GM23338 (cell line): ENCODE results near the gene NUP214. TPM values are rescaled to one million over a fixed set of nuclear protein-coding genes. Genes with fewer than 3 reads are reported as not detected.

Experiments used
- ATAC-seq: fragments of 200-7000 bp; cut with Tn5 transposase; 3 replicates; pipeline ENCODE4 v1.9.1; 2020
- DNase-seq: peaks from one replicate; pipeline ENCODE4 v3.0.0-alpha.2; 2015; ENCODE audit warnings: low spot score
- H2AFZ ChIP-seq: fragments of 200-600 bp; sonication (generic); 2 replicates; pipeline ENCODE4 v1.8.0; 2016; ENCODE audit warnings: antibody characterized with exemption, mild to moderate bottlenecking, moderate library complexity
- H3F3A ChIP-seq: fragments of 200-600 bp; sonication (generic); replicated peaks from 2 replicates; pipeline ENCODE4 v1.8.0; 2017; ENCODE audit warnings: antibody characterized with exemption, mixed run types, low read depth
- H3K27ac ChIP-seq: fragments of 200-600 bp; sonication (generic); 2 replicates; pipeline ENCODE4 v1.6.1; 2016; ENCODE audit warnings: low read depth
- H3K27me3 ChIP-seq: fragments of 200-600 bp; sonication (generic); 2 replicates; pipeline ENCODE4 v1.8.0; 2016; ENCODE audit warnings: mild to moderate bottlenecking, mixed run types, moderate library complexity; ENCODE audit not compliant: insufficient read depth
- H3K36me3 ChIP-seq: fragments of 200-600 bp; sonication (generic); 2 replicates; pipeline ENCODE4 v1.8.0; 2016; ENCODE audit warnings: mild to moderate bottlenecking; ENCODE audit not compliant: insufficient read depth
- H3K4me1 ChIP-seq: fragments of 200-600 bp; sonication (generic); 2 replicates; pipeline ENCODE4 v1.8.0; 2016; ENCODE audit warnings: mild to moderate bottlenecking, moderate library complexity; ENCODE audit not compliant: insufficient read depth
- H3K4me2 ChIP-seq: fragments of 200-600 bp; sonication (generic); 2 replicates; pipeline ENCODE4 v1.7.1; 2017; ENCODE audit warnings: mixed run types
- H3K4me3 ChIP-seq: fragments of 200-600 bp; sonication (generic); 2 replicates; pipeline ENCODE4 v1.6.1; 2016; ENCODE audit warnings: mixed run types
- H3K79me2 ChIP-seq: fragments of 200-600 bp; sonication (generic); replicated peaks from 2 replicates; pipeline ENCODE4 v1.8.0; 2017; ENCODE audit warnings: mild to moderate bottlenecking; ENCODE audit not compliant: insufficient read depth
- H3K9me2 ChIP-seq: fragments of 200-600 bp; sonication (generic); 2 replicates; pipeline ENCODE4 v1.8.0; 2017; ENCODE audit not compliant: insufficient read depth
- H4K20me1 ChIP-seq: fragments of 200-600 bp; sonication (generic); replicated peaks from 2 replicates; pipeline ENCODE4 v1.8.0; 2017; ENCODE audit warnings: mild to moderate bottlenecking; ENCODE audit not compliant: insufficient read depth
- H3K27ac Mint-ChIP-seq: 2 replicates; pipeline ENCODE4 v1.8.0; 2020; ENCODE audit warnings: inconsistent platforms, mild to moderate bottlenecking, moderate library complexity, mixed read lengths
- H3K27me3 Mint-ChIP-seq: 3 replicates; pipeline ENCODE4 v1.8.0; 2022; ENCODE audit warnings: low read depth, mild to moderate bottlenecking, moderate library complexity, mixed read lengths, inconsistent platforms; ENCODE audit not compliant: insufficient read depth, poor library complexity
- H3K36me3 Mint-ChIP-seq: 3 replicates; pipeline ENCODE4 v1.8.0; 2021; ENCODE audit warnings: low read depth, mild to moderate bottlenecking, inconsistent platforms, moderate library complexity, mixed read lengths
- H3K4me1 Mint-ChIP-seq: 3 replicates; pipeline ENCODE4 v1.8.0; 2020; ENCODE audit warnings: mild to moderate bottlenecking, inconsistent platforms, mixed read lengths
- H3K4me3 Mint-ChIP-seq: 3 replicates; pipeline ENCODE4 v1.8.0; 2021; ENCODE audit warnings: moderate library complexity, mild to moderate bottlenecking, inconsistent platforms, mixed read lengths
- H3K9me3 Mint-ChIP-seq: 3 replicates; pipeline ENCODE4 v1.8.0; 2020; ENCODE audit warnings: moderate library complexity, mild to moderate bottlenecking, inconsistent platforms, mixed read lengths
- EZH2 ChIP-seq: fragments of 200-600 bp; sonication (generic); IDR thresholded peaks from one replicate; pipeline ENCODE4 v1.8.0; 2017; ENCODE audit warnings: antibody characterized with exemption, mild to moderate bottlenecking, low read depth; ENCODE audit not compliant: unreplicated experiment
- POLR2AphosphoS5 ChIP-seq: IDR thresholded peaks from 2 replicates; pipeline ENCODE4 v1.6.1; 2016; ENCODE audit warnings: antibody characterized with exemption, low read depth
- ZNF331 ChIP-seq: fragments of 250-450 bp; sonication (Bioruptor Pico); IDR thresholded peaks from 2 replicates; pipeline ENCODE4 v1.5.0; 2020; ENCODE audit warnings: low read depth, mild to moderate bottlenecking, moderate library complexity
- polyA plus RNA-seq: library from polyadenylated mRNA; unstranded; fragments of >200 nt; fragmentation: Nextera tagmentation; extraction: Ambion mirVana; gene quantifications from 2 replicates; pipeline ENCODE4 v1.2.1, GENCODE V29; 2016
- total RNA-seq: library from RNA; depleted of rRNA; stranded (reverse); fragments of >200 nt; shearing (Covaris generic); gene quantifications from 2 replicates; pipeline ENCODE4 v1.2.3, GENCODE V29; 2014
- TF ChIP-seq, protein P1 (sequence below): fragments of 250-450 bp; sonication (Bioruptor Pico); IDR thresholded peaks from 2 replicates; pipeline ENCODE4 v1.5.0; 2020; ENCODE audit warnings: mild to moderate bottlenecking, moderate library complexity
- TF ChIP-seq, protein P2 (sequence below), 2 experiments: fragments of 200-600 bp in 1 of 2; sonication (generic) in 1 of 2; conservative IDR thresholded peaks; 2 replicates each; pipeline versions ENCODE4 v1.5.1 to v1.6.1; 2016 to 2017; ENCODE audit warnings: antibody characterized with exemption in 2 of 2, low read depth in 2 of 2, mild to moderate bottlenecking in 2 of 2, moderate library complexity in 1 of 2
- TF ChIP-seq, protein P3 (sequence below): IDR thresholded peaks from 2 replicates; pipeline ENCODE4 v1.6.1; 2016; ENCODE audit warnings: antibody characterized with exemption

Gene NUP214
- total and polyA plus RNA-seq, 2 experiments from 2014 or later: 36.0 to 57.0 TPM

DNA sequence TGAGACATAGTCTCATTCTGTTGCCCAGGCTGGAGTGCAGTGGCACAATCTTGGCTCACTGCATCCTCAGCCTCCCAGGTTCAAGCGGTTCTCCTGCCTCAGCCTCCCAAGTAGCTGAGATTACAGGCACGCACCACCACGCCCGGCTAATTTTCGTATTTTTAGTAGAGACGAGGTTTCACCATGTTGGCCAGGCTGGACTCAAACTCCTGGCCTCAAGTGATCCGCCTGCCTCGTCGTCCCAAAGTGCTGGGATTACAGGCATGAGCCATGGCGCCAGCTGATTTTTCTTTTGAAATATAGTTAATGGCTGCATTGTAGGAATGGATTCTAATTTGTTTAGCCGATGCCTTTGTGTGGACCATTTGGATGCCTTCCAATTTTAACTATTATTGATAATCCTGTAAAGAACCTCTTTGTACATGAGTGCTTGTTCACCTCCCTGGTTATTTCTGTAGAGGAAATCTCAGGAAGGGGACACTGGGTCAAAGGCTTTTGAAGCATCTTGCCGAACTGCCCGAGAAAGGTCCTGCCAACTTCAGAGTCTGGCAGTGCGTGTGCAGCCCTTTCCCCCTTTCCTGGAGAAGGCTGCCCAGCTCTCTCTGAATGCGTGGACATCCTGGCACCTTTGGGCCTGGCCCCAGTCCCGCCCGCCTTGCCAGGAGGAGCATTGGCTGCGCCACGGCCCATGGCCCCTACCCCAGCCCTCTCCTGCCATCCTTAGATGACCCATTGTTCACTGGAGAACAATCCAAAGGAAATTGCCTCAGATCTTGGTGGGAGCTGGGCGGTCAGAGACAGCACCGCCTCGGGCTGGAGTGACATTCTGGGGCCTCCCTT, 8.9 kb upstream of the NUP214 start:
- Histone ChIP-seq H2AFZ (no peak overlapping the region), H3K9me2 (no peaks in the 10 kb centered on the region), H4K20me1 (no peaks in the 10 kb centered on the region; the same call in none of the 2 replicates), H3K36me3 (peaks cover 43% of the 10 kb centered on the region), H3K27ac (no peak overlapping the region), H3K27me3 (no peaks in the 10 kb centered on the region), H3F3A (0 out of 2 replicates have a peak, but pooled peaks cover 3% of the 10 kb centered on the region), H3K4me3 (no peak overlapping the region), H3K4me2 (no peak overlapping the region), H3K4me1 (no peaks in the 10 kb centered on the region), H3K79me2 (no peaks in the 10 kb centered on the region)
- no peaks in the 10 kb centered on the region for H3K9me3 Mint-ChIP-seq
- no peak overlapping the region for H3K27ac Mint-ChIP-seq
- peaks cover 86% of the 10 kb centered on the region for H3K36me3 Mint-ChIP-seq
- TF ChIP-seq ZNF331 (CRISPR knock-in tag) (no peak), POLR2AphosphoS5 (no peak), EZH2 (no peak)
- TF ChIP-seq, protein P1, sequence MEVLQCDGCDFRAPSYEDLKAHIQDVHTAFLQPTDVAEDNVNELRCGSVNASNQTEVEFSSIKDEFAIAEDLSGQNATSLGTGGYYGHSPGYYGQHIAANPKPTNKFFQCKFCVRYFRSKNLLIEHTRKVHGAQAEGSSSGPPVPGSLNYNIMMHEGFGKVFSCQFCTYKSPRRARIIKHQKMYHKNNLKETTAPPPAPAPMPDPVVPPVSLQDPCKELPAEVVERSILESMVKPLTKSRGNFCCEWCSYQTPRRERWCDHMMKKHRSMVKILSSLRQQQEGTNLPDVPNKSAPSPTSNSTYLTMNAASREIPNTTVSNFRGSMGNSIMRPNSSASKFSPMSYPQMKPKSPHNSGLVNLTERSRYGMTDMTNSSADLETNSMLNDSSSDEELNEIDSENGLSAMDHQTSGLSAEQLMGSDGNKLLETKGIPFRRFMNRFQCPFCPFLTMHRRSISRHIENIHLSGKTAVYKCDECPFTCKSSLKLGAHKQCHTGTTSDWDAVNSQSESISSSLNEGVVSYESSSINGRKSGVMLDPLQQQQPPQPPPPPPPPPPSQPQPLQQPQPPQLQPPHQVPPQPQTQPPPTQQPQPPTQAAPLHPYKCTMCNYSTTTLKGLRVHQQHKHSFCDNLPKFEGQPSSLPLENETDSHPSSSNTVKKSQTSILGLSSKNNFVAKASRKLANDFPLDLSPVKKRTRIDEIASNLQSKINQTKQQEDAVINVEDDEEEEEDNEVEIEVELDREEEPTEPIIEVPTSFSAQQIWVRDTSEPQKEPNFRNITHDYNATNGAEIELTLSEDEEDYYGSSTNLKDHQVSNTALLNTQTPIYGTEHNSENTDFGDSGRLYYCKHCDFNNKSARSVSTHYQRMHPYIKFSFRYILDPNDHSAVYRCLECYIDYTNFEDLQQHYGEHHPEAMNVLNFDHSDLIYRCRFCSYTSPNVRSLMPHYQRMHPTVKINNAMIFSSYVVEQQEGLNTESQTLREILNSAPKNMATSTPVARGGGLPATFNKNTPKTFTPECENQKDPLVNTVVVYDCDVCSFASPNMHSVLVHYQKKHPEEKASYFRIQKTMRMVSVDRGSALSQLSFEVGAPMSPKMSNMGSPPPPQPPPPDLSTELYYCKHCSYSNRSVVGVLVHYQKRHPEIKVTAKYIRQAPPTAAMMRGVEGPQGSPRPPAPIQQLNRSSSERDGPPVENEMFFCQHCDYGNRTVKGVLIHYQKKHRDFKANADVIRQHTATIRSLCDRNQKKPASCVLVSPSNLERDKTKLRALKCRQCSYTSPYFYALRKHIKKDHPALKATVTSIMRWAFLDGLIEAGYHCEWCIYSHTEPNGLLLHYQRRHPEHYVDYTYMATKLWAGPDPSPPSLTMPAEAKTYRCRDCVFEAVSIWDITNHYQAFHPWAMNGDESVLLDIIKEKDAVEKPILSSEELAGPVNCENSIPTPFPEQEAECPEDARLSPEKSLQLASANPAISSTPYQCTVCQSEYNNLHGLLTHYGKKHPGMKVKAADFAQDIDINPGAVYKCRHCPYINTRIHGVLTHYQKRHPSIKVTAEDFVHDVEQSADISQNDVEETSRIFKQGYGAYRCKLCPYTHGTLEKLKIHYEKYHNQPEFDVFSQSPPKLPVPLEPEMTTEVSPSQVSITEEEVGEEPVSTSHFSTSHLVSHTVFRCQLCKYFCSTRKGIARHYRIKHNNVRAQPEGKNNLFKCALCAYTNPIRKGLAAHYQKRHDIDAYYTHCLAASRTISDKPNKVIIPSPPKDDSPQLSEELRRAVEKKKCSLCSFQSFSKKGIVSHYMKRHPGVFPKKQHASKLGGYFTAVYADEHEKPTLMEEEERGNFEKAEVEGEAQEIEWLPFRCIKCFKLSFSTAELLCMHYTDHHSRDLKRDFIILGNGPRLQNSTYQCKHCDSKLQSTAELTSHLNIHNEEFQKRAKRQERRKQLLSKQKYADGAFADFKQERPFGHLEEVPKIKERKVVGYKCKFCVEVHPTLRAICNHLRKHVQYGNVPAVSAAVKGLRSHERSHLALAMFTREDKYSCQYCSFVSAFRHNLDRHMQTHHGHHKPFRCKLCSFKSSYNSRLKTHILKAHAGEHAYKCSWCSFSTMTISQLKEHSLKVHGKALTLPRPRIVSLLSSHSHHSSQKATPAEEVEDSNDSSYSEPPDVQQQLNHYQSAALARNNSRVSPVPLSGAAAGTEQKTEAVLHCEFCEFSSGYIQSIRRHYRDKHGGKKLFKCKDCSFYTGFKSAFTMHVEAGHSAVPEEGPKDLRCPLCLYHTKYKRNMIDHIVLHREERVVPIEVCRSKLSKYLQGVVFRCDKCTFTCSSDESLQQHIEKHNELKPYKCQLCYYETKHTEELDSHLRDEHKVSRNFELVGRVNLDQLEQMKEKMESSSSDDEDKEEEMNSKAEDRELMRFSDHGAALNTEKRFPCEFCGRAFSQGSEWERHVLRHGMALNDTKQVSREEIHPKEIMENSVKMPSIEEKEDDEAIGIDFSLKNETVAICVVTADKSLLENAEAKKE (CRISPR knock-in tag): no peak
- TF ChIP-seq, protein P2, sequence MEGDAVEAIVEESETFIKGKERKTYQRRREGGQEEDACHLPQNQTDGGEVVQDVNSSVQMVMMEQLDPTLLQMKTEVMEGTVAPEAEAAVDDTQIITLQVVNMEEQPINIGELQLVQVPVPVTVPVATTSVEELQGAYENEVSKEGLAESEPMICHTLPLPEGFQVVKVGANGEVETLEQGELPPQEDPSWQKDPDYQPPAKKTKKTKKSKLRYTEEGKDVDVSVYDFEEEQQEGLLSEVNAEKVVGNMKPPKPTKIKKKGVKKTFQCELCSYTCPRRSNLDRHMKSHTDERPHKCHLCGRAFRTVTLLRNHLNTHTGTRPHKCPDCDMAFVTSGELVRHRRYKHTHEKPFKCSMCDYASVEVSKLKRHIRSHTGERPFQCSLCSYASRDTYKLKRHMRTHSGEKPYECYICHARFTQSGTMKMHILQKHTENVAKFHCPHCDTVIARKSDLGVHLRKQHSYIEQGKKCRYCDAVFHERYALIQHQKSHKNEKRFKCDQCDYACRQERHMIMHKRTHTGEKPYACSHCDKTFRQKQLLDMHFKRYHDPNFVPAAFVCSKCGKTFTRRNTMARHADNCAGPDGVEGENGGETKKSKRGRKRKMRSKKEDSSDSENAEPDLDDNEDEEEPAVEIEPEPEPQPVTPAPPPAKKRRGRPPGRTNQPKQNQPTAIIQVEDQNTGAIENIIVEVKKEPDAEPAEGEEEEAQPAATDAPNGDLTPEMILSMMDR (conservative IDR thresholded peaks at IDR 0.05; ENCODE audit: low read depth in 2 of 2): no peak
- TF ChIP-seq, protein P3, sequence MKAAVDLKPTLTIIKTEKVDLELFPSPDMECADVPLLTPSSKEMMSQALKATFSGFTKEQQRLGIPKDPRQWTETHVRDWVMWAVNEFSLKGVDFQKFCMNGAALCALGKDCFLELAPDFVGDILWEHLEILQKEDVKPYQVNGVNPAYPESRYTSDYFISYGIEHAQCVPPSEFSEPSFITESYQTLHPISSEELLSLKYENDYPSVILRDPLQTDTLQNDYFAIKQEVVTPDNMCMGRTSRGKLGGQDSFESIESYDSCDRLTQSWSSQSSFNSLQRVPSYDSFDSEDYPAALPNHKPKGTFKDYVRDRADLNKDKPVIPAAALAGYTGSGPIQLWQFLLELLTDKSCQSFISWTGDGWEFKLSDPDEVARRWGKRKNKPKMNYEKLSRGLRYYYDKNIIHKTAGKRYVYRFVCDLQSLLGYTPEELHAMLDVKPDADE: no peak
- DNase-seq: no peak
- no peak overlapping the region for H3K4me3 Mint-ChIP-seq
- no peak for ATAC-seq
- peaks cover 8% of the 10 kb centered on the region; the same call in 2 of the 3 replicates for H3K4me1 Mint-ChIP-seq
- peaks cover 15% of the 10 kb centered on the region for H3K27me3 Mint-ChIP-seq
